OCI-LY7 (cell line): ENCODE data around the gene PCNT. TPM values are rescaled to one million over a fixed set of nuclear protein-coding genes. Genes with fewer than 3 reads are reported as not detected.
"Not testable (repeated sequence)": the region's sequence is repeated elsewhere in the genome, so short reads cannot be mapped to it uniquely, and the experiment has no call there.

Source experiments
- BruUV-seq: library from RNA; stranded (reverse); fragments of 400-500 nt; replicated peaks from 2 replicates; lab custom pipeline; 2021; lab: Mats Ljungman, UMichigan
- CTCF ChIA-PET: fragments of 300-600 bp; sonication (Branson Sonifier 250); formaldehyde crosslinking; loops from one replicate; lab custom pipeline; 2022; ENCODE audit warnings: antibody characterized with exemption; ENCODE audit not compliant: unreplicated experiment; lab: Charles Lee
- POLR2A ChIA-PET: fragments of 300-600 bp; sonication (Branson Sonifier 250); formaldehyde crosslinking; loops from one replicate; lab custom pipeline; 2022; ENCODE audit warnings: antibody characterized with exemption; lab: Charles Lee
- DNase-seq: peaks from one replicate; pipeline ENCODE4 v3.0.0-alpha.2; 2015; ENCODE audit warnings: low spot score
- H2AFZ ChIP-seq: fragments of 200-600 bp; sonication (generic), shearing (Covaris generic); 2 replicates; pipeline ENCODE4 v1.6.1; 2014; ENCODE audit warnings: mild to moderate bottlenecking, antibody characterized with exemption, low read length, moderate library complexity
- H3K27ac ChIP-seq: fragments of 200-600 bp; sonication (generic); 2 replicates; pipeline ENCODE4 v1.5.1; 2014; ENCODE audit warnings: mixed run types, low read depth, mild to moderate bottlenecking, moderate library complexity, low read length, inconsistent platforms; ENCODE audit not compliant: poor library complexity, severe bottlenecking
- H3K36me3 ChIP-seq: fragments of 200-600 bp; sonication (generic); 2 replicates; pipeline ENCODE4 v1.6.1; 2014; ENCODE audit warnings: mild to moderate bottlenecking, antibody characterized with exemption, low read length, moderate library complexity, mixed read lengths; ENCODE audit not compliant: insufficient read depth
- H3K4me1 ChIP-seq: fragments of 200-600 bp; sonication (generic); 2 replicates; pipeline ENCODE4 v1.5.1; 2014; ENCODE audit warnings: mild to moderate bottlenecking, low read length; ENCODE audit not compliant: insufficient read depth, poor library complexity, severe bottlenecking
- H3K4me2 ChIP-seq: fragments of 200-600 bp; sonication (generic); 2 replicates; pipeline ENCODE4 v1.6.1; 2014; ENCODE audit warnings: mild to moderate bottlenecking, low read length
- H3K4me3 ChIP-seq: fragments of 200-600 bp; sonication (generic); 2 replicates; pipeline ENCODE4 v1.5.1; 2014; ENCODE audit warnings: mild to moderate bottlenecking, low read depth, low read length; ENCODE audit not compliant: poor library complexity, severe bottlenecking
- H3K79me2 ChIP-seq: fragments of 200-600 bp; sonication (generic); 2 replicates; pipeline ENCODE4 v1.6.1; 2016; ENCODE audit warnings: low read depth, mild to moderate bottlenecking, low read length, moderate library complexity, mixed read lengths; ENCODE audit not compliant: insufficient read depth
- H3K9me2 ChIP-seq: fragments of 200-600 bp; sonication (generic); 2 replicates; pipeline ENCODE4 v1.6.1; 2016; ENCODE audit warnings: mild to moderate bottlenecking, low read length, mixed read lengths; ENCODE audit not compliant: insufficient read depth
- H3K9me3 ChIP-seq: fragments of 200-600 bp; sonication (generic); 2 replicates; pipeline ENCODE4 v1.6.1; 2014; ENCODE audit warnings: mild to moderate bottlenecking, mixed run types, low read length, mixed read lengths
- H4K20me1 ChIP-seq: fragments of 200-600 bp; sonication (generic); 2 replicates; pipeline ENCODE4 v1.6.1; 2014; ENCODE audit warnings: mild to moderate bottlenecking, antibody characterized with exemption, low read length, moderate library complexity, mixed read lengths; ENCODE audit not compliant: insufficient read depth
- CTCF ChIP-seq: fragments of 200-600 bp; sonication (generic); conservative IDR thresholded peaks from 2 replicates; pipeline ENCODE4 v1.5.1; 2014; ENCODE audit warnings: mild to moderate bottlenecking, antibody characterized with exemption, low read length, moderate library complexity, mixed read lengths
- EZH2phosphoT487 ChIP-seq: fragments of 200-600 bp; sonication (generic); IDR thresholded peaks from 2 replicates; pipeline ENCODE4 v1.6.1; 2018; ENCODE audit warnings: low read depth, borderline replicate concordance, mild to moderate bottlenecking, mixed run types, antibody characterized with exemption, low read length, moderate library complexity, mixed read lengths
- intact Hi-C: fragments of 100-400 bp; cut with micrococcal nuclease; formaldehyde crosslinking; loops from one replicate; pipeline ENCODE4 v1.10.0; 2022; ENCODE audit not compliant: unreplicated experiment
- total RNA-seq, 2 experiments: library from RNA; depleted of rRNA in 1 of 2; stranded (reverse); fragments of >200 nt in 1 of 2; shearing (Covaris generic) in 1 of 2; gene quantifications; 2 replicates each; pipeline ENCODE4 v1.2.3, GENCODE V29; 2014 to 2022

PCNT gene
- total RNA-seq, 2 experiments from 2014 or later = 48.4 to 84.1 TPM

- no peak for DNase-seq
- CTCF ChIA-PET = no interaction called here
- TF ChIP-seq EZH2phosphoT487 = no peak
- TF ChIP-seq CTCF = no peak
- Histone ChIP-seq H3K9me3 (no peaks in the 10 kb centered on the region), H3K4me2 (no peak overlapping the region), H3K9me2 (no peaks in the 10 kb centered on the region), H3K27ac (no peak overlapping the region), H3K4me3 (no peak overlapping the region), H3K4me1 (peaks cover 14% of the 10 kb centered on the region), H4K20me1 (no peaks in the 10 kb centered on the region; the same call in 1 of the 2 replicates), H3K36me3 (peaks cover 13% of the 10 kb centered on the region; the same call in 1 of the 2 replicates), H2AFZ (no peak overlapping the region), H3K79me2 (peaks cover 25% of the 10 kb centered on the region)
- POLR2A ChIA-PET = interaction anchor here (0.6 kb wide), 1 partner anchor 10 kb away, joined by 3 read pairs; no protein-coding TSS in a partner anchor
- BruUV-seq = no TSS peak
- intact Hi-C loops = no loop called here
Measured at GRCh38 chr21:46461909-46462308, 138.0 kb downstream of the PCNT start.

- DNase-seq, H3K4me1 ChIP-seq, H2AFZ ChIP-seq, intact Hi-C loops, H3K79me2 ChIP-seq, H3K4me3 ChIP-seq, H4K20me1 ChIP-seq, CTCF ChIA-PET, H3K9me2 ChIP-seq, H3K27ac ChIP-seq, BruUV-seq, POLR2A ChIA-PET, H3K9me3 ChIP-seq, H3K4me2 ChIP-seq: not testable (repeated sequence)
- H3K36me3 ChIP-seq = peaks cover 14% of the 10 kb centered on the region; the same call in 1 of the 2 replicates
Measured at GRCh38 chr21:46465153-46465552, 141.2 kb downstream of the PCNT start.

GRCh38 chr21:46465651-46466050 is 141.7 kb downstream of the PCNT start:
- H3K4me3 ChIP-seq = no peak overlapping the region
- no peak overlapping the region for H3K27ac ChIP-seq
- H3K36me3 ChIP-seq = peaks cover 14% of the 10 kb centered on the region; the same call in 1 of the 2 replicates
- intact Hi-C loops = no loop called here
- no peaks in the 10 kb centered on the region for H3K4me1 ChIP-seq
- BruUV-seq = no TSS peak
- CTCF ChIA-PET = no interaction called here
- H4K20me1 ChIP-seq = no peaks in the 10 kb centered on the region
- no peaks in the 10 kb centered on the region for H3K9me3 ChIP-seq
- DNase-seq = no peak
- H2AFZ ChIP-seq = no peak overlapping the region
- no peak for TF ChIP-seq EZH2phosphoT487
- H3K79me2 ChIP-seq = no peaks in the 10 kb centered on the region
- H3K4me2 ChIP-seq = no peak overlapping the region
- POLR2A ChIA-PET = interaction anchor here (1.1 kb wide), 1 partner anchor 9 kb away, joined by 3 read pairs; no protein-coding TSS in a partner anchor
- H3K9me2 ChIP-seq = no peaks in the 10 kb centered on the region
